ENCODE measurements around the gene KCNH1.

GRCh38 chr1:211101481-211101880, 32.5 kb downstream of the KCNH1 start:
- TF ChIP-seq CTCF (IDR thresholded peaks at IDR 0.05): no peak
- TF ChIP-seq POLR2A (IDR thresholded peaks at IDR 0.05): no peak

Measured in testis (tissue), 2 donors.